Activated CD8-positive, alpha-beta memory T cell treated with anti-CD3 and anti-CD28 coated beads for 4 hours (primary cell): ENCODE results near the gene PAXX.

ENCODE experiments used
- DNase-seq, 2 donors: peaks; one replicate each; pipeline ENCODE4 v3.0.0-alpha.2; 2020; ENCODE audit warnings: low read depth in 2 of 2

The PAXX gene

GRCh38 chr9:136968333-136969127, 23.7 kb upstream of the PAXX start:
- DNase-seq = no peak

- no peak for DNase-seq
Measured at GRCh38 chr9:136969150-136969549, 23.1 kb upstream of the PAXX start.

DNA sequence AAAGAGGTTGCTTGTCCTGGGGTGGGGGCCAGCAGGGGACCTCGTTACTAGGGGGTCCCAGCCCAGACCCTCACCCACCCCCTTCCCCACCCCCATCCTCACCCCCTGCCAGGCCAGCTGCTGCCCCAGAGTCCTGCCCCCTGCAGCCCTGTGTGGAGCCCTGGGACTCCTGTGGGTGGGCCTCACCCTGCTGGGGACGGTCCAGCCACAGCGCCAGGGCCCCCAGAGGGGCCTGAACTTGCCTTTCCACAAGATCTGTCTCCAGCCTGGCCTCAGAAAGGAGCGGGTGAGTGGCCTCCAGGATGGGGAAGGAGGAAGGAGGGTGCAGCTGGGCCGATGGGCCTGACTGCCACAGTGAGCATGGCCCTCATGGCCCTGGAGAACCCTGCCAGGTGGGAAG, 22.4 kb upstream of the PAXX start:
- DNase-seq = no peak

DNA sequence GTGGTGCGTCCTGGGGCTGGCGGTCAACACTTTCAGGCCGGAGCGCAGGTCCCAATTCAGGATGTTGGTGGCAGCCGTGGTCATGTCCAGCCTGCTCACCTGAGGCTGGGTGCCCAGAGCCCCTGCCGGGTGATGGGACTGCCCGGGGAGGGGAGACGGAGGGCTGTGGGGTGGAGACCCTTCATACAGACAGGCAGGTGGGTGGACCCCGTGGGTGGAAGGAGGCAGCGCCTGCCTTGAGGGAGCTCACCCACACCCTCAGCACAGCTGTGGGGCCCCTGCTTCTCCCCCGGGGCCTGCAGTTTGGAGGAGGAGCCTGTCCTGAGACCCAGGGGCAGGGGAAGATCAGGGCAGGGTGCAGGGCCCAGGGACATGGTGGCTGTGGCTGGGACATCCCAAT, 21.9 kb upstream of the PAXX start:
- no peak for DNase-seq

- DNase-seq = no peak
Measured at GRCh38 chr9:136971746-136972145, 20.5 kb upstream of the PAXX start.

DNA sequence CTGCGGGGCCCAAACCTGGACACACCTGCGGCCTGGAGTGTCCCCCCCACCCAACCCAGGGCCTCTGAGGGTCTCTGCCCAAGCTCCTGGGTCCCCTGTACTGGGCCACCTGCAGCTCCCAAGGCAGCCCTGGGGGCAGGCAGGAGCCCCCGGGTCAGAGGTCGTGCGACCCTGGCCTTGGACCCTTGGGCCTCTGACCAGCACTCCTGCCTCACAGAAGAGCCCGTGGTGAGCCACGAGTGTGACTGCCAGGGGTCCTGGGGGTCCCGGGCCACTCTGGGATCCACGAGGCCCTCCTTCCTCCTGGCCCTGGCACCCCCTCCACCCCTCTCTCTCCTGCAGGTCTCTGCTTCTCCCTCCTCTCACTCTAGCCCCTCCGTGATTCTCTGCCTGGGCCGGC, 19.9 kb upstream of the PAXX start:
- no peak for DNase-seq

DNA sequence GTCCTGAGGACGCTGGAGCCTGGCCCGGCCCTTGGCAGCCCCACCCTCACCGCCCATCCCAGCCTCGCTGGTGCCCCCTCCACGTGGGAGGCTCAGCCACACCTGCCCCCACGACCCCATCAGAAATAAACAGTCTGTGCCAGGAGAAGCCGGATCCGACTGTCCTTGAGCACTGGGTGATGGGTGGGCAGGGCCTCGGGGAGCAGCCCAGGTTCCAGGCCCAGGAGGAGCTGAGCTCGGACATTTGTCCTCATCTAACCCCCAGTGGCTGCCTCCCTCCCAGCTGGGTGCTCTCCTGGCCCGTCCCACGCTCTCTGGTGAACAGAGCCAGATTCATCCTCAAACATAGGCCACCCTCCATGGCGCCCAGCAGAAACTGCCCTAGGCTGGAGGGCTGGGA, 19.5 kb upstream of the PAXX start:
- no peak for DNase-seq

DNA sequence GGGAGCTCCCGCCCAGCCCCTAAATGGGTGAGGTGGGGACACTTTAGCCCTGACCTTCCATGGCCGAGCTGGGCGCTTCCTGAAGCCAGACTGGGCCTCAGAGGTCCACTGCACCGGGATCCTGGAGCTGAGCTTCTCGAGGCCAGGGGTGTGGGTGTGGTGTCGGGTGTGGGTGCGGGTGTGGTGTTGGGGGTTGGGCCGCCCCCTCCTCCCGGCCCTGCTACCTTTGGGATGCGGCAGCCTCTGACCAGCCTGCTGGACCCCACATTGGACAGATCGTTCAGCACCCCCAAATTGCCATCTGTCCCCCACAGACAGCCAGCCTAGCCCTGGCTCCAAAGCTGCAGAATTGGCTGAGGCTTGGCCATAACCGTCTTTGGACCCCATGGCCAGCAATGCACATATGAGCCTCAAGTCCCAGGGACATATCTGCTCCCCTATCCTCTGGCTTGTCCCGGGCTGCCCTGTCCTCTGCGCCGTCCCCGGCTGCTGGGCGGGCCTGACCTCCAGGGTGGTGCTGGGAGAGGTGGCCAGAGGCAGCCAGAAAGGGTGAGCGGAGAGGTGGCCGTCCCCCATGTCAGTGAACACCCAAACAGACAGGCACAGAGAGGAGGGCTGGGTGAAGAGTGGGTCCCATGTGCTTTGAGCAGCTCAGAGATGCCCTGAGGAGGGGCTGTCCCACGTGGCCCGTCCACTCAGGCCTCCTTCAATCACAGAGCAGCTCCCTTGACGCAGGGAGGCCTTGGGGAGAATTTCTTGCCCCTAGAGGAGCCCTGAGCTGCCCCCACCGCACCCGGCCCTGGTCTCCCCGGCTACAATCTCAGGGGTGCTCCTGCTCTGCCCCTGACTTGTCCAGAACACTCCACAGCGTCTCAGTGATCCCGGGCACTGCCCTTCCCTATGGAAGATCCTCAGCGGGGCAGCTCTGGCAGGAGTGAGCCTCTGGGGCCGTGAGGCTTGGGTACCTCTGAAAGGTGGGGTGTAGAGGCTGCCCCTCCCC, 18.3 kb upstream of the PAXX start:
- DNase-seq = no peak

- DNase-seq = no peak
Measured at GRCh38 chr9:136974817-136975535, 17.2 kb upstream of the PAXX start.

GRCh38 chr9:136975644-136976043, 16.6 kb upstream of the PAXX start:
- DNase-seq = no peak

DNA sequence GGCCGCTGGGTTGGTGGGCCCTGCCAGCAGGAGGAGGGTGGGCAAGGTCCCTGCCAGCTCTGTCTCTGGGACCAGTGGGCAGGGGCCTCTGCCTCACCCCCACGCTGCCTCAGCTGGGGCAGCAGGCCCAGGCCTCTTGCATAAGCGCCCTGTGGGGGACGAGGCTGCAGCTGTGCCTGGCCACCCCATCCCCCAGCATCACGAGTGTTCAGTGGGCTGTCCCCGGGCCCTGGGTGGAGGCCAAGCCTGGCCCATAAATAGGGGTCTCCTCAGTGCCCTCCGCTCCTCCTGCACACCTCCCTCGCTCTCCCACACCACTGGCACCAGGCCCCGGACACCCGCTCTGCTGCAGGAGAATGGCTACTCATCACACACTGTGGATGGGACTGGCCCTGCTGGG, 15.0 kb upstream of the PAXX start, which contains the start of gene PTGDS:
Gene PTGDS (plus strand): TSS at position 282 of the 400 bp plus-strand sequence. CDS start 75 bp downstream, at position 357.
- no peak for DNase-seq

DNA sequence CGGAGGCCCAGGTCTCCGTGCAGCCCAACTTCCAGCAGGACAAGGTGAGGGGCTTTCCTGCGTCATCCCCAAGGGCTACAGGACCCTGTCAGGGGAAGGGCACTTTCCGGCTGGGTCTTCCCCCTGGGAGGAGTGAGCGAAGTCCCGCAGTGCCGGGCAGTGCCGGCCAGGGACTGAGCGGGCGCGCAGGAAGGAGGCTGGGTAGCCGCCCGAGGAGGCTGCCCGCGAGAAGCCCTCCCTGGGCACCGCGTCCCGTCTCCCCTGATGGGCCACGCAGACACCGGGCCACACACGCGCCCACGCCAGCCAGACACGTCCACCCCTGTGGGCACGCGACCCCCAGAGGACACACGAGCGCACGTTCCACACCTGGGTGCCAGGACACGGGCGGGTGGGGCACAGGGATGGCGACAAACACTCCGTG, 14.6 kb upstream of the PAXX start:
- DNase-seq = no peak

DNA sequence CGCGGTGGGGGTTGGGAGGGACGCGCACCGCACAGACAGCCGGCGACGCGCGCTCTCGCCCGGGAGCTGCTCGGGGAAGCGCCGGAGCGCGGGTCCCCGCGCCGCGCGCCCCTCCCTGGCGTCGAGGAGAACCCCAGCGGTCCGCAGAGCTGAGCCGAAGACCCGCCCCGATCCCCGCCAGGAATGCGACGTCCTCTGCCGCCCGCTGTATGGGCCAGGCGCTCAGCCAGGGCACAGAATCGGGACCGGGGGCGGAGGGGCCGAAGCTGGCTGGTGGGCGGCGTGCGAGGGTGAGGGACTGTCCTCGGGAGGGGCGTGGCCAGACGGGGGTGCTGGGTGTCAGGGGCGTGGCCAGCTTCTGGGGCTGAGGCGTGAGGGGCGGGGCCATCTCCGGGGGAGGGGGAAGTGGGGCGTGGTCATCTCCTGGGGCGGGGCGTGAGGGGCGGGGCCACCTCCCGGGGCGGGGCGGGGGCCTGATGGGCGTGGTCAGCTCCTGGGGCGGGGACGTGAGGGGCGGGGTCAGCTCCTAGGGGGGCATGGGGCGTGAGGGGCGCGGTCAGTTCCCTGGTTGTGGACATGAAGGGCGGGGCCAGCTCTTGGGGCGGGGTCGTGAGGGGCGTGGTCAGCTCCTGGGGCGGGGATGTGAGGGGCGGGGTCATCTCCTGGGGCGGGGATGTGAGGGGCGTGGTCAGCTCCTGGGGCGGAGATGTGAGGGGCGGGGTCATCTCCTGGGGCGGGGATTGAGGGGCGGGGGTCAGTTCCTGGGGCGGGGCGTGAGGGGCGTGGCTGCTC, 14.0 kb upstream of the PAXX start:
- peak; percentile 43 to 62 for DNase-seq

DNA sequence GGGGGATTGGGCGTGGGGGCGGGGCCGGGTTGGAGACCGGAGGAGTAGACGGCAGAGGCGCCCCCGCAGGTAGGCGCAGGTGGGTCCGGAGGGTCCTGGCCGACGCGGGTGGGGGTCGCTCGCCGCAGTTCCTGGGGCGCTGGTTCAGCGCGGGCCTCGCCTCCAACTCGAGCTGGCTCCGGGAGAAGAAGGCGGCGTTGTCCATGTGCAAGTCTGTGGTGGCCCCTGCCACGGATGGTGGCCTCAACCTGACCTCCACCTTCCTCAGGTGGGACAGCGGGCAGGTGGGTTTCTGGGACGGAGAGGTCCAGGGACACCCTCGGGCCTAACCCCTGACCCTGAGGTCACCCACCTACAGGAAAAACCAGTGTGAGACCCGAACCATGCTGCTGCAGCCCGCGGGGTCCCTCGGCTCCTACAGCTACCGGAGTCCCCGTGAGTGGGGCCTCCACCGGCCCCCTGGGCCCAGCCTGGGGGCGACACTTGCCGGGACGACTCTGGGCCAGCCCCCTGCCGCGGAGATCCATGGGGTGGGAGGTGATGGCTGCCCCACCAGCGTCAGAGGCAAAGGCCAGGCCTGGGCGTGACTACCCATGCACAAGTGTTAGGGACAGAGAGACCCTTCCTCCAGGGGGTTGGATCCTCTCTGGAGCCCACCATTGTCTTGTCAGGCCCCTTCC, 13.2 kb upstream of the PAXX start:
- DNase-seq = no peak

DNA sequence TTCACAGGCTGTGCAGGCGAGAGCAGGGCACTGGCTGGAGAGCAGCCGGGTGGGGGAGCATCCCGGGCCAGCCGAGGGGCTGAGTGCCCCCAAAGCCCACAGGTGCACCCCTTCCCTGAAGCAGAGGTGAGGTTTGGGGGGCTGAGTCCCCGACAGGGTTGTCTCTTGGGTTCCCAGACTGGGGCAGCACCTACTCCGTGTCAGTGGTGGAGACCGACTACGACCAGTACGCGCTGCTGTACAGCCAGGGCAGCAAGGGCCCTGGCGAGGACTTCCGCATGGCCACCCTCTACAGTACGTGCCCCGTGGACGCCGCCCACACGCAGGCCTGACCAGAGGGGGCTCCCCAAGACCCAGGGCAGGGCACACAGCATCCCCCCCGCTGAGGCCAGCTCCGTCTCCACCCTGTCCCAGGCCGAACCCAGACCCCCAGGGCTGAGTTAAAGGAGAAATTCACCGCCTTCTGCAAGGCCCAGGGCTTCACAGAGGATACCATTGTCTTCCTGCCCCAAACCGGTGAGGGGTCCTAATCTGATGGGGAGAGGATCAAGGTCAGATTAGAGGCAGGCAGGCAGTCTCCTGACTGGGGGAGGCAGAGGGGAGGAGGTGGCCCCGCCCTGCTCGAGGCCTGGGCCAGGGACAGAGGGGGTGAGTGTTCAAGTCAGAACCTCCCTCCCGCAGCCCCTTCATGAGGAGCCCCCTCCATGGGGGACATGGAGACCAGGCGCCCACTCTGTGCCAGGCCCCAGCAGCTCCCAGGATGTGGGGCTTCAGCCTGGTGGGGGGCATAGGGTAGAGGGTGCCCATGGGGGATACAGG, 12.2 kb upstream of the PAXX start:
- DNase-seq = no peak

DNA sequence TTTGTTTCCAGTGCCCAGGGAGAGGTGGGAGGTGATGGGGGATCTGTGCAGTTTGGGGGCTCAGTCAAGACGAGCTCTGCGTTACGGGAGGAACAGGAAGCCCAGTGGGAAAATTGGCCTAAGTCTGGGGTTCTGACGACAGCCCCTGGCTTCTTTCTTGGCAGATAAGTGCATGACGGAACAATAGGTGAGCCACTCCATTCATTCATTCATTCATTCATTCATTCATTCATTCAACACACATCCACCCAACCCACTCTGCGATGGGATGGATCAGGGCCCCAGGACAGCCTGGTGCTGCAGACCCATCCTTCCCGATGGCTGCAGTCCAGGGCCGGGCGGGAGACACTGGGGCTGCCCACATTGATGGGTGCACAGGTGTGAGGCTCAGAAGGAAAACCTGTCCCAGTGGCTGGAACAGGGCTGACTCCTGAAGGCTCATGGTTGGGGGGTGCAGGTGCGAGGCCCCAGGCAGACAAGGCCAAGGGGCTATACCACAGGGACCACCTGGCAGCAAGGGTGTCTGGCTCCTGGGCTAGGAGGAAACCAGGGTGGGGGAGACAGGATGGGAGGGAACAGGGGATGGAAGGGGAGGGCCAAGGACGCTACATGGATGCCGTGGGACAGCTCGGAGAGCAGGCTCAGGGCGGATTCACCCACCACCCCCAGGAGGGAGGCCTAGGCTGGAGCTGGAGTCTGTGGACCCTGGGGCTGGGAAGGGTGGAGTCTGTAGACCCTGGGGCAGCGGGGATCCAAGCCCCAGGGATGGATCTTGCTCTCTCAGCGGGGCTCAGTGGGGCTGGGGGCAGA, 11.3 kb upstream of the PAXX start:
- DNase-seq = no peak

GRCh38 chr9:136981588-136982231, 10.5 kb upstream of the PAXX start:
- no peak for DNase-seq
